Activated CD4-positive, alpha-beta T cell treated with anti-CD3 and anti-CD28 coated beads, Interleukin-2, amount 50 U/mL, for 1 hour (primary cell): ENCODE data around the gene SERPINB11.
"Not testable (repeated sequence)": the region's sequence is repeated elsewhere in the genome, so short reads cannot be mapped to it uniquely, and the experiment has no call there.

ENCODE experiments used
- DNase-seq: peaks from one replicate; pipeline ENCODE4 v3.0.0-alpha.2; 2020

SERPINB11 gene, protein sequence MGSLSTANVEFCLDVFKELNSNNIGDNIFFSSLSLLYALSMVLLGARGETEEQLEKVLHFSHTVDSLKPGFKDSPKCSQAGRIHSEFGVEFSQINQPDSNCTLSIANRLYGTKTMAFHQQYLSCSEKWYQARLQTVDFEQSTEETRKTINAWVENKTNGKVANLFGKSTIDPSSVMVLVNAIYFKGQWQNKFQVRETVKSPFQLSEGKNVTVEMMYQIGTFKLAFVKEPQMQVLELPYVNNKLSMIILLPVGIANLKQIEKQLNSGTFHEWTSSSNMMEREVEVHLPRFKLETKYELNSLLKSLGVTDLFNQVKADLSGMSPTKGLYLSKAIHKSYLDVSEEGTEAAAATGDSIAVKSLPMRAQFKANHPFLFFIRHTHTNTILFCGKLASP

DNA sequence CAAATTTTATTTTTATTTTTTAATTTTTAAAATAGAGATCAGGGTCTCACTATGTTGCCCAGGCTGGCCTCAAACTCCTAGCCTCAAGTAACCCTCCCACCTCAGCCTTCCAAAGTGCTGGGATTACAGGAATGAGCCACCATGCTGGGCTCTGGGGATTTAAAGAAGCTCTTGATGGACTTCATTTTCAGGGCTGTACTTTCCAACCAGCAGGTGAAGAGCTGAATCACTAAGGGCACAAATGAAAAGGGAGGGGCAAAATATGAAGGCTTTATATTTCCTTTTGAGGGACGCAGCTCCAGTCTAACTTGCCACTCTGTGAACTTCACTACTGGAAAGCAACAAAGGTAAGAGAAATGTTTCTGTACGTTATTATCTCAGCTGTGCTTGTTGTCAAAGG is at the start of gene SERPINB11:
TSS of gene SERPINB11 (plus strand) at position 301 of the 400 bp plus-strand sequence. CDS start 7,234 bp downstream, outside the sequence.
- no peak for DNase-seq

DNA sequence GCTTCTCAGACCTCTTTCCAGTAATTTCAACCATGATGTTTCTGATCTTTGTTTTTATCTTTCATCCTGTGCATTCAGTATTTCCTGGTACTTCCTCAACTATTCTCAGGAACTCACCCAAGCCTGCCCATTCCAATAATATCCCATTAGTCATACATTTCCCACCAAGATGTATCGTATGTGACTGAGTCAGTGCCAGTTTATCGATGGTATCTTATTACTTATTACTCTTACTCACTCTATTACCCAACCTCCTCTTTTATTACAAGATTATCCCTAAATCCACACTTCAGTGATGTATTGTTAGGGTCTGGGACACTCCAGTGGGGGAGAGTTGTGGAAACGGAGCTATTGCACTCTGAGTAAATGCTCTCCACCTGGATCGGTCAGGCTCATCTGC is 43.8 kb upstream of the SERPINB11 start:
- not testable (repeated sequence) for DNase-seq

DNA sequence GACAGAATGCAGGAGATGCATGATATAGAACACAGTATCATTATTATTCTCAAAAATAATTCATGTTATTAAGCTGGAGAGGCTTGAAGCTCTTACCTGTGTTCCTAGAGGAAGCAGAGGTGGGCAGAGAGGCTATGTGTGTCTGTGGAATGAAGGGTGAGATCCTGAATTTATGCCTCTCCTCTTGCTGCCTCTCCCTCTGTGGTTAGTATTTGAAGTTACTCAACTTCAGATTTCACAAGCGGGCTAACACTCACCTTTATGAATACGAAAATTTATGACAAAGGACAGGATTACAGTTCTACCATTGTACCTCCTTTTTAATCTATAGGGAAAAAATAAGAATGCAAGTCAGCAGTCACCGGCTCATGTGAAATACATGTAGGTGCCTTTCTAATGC is 41.0 kb upstream of the SERPINB11 start, which contains the start of gene SERPINB3:
TSS of gene SERPINB3 (minus strand) at position 144 of the 400 bp plus-strand sequence. CDS start 677 bp downstream, outside the sequence.
- DNase-seq: not testable (repeated sequence)

DNA sequence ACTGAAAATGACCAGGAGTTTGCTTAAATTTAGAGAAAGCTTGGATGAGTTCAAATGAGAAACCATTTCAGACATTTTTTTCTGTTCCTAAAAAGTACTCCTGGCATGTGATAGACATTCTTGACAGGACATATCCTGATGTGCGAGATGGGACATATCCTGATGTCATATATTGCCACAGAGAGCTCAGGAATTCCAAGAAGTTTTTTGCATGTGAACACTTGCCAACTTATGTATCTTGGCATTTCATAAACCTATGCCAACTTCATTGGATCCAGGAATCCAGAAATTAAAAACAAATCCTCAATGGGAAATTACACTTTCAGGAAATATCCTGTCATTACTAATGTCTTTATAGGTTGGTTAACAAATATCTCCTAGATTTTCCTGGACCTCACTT is 38.2 kb upstream of the SERPINB11 start:
- DNase-seq: no peak

DNA sequence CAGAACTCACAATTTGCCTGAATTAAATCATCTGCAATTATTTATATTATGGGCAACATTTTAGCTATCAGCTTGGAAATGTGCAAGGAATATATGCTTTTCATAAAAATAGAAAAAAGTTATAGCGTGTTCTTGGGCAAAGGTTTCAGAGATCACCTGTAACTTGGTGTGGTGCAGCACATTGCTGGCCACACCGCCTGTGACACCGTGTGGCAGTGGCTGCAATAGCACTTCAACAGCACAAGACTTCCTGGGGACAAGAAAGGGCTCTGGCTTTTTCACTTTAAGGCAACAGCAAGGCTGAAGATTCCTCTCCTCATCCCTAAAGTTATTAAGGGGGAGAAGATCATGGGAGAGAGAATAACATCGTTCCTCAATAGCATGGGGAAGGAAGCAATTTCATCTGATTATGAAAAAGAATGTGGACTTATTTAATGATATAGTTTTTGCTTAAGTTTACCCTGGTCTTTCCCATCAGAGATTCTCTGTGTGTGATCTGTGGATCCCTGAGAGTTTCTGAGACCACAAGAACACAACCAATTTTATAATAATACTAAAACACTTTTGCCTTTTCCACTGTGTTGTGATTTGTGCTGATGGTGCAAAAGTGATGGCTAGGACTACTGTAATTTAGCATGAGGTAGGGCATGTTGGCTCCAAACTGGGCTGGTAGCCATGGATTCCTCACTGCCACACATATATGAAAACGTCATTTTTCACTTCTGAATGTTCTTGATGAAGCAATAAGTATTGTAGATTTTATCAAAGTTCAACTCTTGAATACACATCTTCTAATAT is 26.0 kb upstream of the SERPINB11 start:
- DNase-seq: no peak

DNA sequence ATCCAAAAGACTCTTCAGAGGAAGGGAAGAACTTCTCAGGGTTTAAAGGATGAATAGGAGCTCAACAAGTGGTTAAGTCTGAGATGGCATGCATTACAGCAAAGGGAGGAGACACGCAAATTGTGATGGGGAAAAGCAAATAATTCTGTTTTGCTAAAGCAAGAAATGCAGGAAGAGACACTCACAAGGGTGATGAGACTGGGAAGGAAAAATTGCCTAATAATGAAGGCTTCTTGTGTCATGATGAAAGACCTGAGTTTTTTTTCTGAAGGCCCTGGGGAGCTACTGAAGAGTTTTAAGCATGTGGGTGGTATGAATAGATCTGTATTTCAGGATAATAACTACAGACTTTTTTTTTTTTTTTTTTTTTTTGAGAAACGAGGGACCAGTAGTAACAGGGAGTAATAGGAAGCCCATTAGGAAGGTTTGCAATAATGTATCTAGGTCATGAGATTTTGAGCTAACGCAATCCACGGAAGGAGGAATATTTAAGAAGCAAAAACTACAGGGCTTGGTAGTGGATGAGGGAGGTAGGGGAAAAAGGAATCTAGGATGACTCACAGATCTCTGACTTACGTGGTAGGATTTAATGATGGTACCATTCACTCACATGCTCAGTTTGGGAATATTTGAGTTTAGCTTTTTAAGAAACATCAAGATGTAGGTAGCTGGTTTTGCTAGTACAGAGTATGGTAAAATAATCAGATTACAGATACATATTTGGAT is 25.1 kb upstream of the SERPINB11 start:
- DNase-seq: no peak

DNA sequence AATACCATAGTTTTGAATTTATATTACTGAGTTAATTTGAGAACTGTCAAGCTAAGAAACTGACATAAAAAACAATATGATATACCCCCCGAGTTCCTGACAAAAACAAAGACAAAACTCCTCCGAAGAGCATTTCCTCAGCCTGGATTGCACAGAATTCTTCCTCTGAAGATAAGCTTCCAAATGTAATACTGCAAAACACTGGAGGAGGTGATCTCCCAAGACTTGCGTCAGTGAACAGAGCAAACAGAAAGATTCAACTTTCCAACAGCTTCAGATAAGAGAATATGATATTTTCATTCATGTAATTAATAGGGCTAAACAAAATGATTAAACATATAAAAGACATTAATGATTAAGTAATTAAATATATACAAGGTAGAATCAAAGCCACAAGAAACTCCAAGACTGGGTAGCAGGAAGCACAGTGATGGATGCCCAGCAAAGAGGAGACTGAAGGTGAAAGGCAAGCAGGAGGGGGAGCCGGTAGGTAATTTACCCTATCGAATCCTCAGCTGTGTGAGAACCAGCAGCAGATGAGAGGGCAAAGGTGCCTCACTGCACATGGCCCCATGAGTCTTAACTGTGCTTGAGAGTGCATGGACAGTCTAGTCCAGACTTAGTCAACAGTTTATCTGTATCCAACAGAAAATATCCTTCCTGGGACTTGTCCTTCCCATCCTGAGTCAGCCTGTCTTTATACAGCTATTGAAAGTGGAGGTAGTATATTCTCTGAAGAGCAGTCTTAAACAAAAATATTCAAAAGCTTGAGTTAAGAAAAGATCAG is 22.7 kb upstream of the SERPINB11 start:
- no peak for DNase-seq

DNA sequence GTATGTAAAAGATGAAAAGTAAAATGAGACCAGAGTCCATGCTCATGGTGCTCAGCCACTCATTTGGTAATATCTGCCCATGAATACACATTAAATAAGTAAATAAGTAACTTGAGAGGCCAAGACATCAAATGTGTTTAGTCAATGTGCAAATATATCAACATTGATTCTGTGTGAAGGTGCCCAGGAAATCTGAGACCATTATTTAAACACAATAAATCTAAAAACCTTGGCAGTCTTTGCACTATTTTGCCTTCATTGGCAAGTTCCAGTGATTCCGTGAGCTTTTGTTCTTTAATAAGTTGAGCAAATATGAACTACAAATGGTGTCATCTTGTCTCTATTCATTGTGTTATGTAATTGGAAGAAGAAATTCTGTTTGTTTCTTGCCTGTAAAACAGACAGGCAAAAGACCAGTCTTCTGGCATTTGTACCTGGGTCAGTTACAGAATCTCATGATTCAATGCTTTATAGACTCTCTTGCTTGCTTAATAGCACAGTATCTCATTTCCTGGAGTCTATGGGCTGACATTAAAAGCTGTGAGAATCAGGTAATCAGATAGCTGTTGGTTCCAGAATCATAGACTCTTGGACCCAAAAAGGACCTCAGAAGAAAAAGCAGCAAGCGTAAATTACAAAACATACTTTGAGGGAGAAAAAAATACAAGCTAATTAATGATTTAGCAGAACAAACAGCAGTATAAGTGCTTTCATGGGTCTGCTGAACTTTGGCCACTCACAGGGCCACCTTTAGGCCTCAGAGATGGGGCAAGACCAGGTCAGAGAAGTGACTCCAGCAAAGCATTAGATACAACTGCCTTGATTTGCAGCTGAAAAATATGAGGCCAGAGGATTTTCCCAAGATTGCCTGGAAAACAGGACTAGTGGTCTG is 21.1 kb upstream of the SERPINB11 start:
- DNase-seq: no peak

DNA sequence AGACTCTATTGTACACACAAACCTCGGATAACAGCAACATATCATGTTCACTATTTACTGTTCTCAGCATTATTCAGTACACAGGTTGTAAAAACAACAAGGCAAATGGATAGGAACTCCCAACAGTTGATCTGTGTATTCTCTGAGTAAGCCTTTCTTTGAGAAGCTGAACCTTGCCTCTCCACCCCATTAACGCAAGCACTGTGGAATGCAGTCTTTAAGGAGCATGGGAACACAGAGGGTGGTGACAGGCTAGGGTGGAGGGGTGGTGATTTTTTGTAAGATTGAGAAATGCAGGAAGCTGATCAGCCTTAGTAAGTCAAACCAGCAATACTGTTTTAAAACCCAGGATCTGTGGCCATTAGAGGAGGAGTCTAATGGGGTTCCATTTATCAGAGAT is 19.6 kb upstream of the SERPINB11 start:
- DNase-seq: no peak

DNA sequence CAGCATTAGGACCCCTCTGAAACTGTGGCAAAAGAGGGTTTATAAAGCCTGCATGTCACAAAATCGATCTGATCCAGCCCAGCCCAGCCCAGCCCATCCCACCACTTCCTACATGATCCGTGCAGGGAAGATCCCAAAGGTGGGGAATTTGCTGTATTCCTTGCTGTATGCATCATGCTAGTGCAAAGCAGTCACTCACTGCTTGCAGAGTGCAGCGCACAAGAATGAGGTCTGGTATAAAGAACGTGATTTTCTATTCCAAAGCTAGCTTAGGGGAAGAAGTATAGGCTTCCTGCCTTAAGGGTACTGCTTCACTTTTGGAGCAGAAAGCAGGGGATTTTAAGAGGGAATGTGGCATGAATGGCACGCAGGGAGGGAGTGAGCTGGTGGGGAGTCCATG is 18.9 kb upstream of the SERPINB11 start:
- no peak for DNase-seq

DNA sequence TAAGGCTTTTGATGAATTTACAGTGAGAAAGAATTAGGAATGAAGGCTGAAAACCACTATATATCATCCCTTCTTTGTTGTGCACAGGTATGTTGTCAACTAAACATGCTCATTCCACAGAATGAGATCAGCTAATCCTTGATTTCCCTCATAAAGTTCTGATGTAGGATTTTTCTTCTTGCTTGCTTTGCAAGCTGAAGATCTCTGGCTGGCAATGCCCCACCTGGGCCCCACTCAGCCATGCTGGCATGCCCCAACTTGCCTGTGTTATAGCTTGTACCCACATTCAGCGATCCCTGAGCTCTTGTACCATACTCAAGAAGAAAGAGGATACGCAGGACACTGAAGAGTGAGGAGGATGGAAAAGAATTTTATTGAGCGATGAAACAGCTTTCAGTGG is 18.0 kb upstream of the SERPINB11 start:
- no peak for DNase-seq

DNA sequence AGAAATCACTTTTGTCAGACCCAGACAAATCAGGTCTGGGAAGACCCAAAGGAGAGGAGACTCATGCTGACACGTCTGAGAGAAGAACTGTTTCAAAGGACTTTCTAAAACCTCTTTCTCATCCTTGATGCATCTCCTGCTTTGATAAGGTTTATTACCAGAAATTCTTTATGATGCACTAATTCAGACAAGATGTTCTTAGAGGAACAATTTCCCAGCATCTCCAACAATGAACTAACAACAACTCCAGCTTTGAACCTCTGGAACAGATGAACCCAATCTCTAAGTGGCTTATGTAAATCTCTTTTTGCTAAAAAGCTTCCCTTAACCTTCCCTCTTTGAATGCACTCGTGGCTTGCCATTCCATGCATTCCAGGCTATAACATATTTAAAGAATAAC is 15.9 kb upstream of the SERPINB11 start:
- no peak for DNase-seq

DNA sequence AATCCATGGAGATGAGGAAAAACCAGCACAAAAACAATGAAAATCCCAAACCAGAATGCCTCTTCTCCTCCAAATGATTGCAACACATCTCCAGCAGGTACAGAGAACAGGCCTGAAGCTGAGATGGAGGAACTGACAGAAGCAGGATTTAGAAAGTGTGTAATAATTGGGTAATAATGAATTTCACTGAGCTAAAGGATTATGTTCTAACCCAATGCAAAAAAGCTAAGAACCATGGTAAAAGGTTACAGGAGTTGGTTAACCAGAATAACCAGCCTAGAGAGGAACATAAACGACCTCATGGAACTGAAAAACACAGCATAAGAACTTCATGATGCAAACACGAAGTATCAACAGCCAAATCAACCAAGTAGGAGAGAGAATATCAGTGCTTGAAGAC is 13.7 kb upstream of the SERPINB11 start:
- no peak for DNase-seq

DNA sequence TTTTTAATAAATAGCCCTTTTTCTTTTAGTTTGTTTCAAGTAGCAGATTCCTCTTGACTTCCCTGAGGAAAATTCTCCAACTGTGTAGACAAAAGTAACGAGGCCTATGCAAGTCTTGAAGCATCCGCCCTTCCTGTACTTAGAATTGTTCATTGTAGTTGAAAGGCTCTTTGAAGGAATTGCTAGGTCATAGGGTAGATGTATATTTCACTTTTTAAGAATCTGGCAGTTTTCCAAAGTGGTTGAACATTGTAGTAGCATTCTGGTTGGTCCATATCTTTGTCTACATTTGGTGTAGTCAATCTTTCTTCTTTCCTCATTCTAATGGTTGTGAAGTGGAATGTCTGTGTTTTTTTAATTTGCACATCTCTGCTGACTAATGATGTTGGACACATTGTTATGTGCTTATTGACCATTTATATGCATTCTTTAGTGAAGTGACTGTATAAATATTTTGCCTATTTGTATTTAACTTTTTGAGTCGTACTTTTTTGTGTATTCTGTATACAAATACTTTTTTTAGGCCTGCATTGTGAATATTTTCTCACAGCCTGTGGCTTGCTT is 5.6 kb upstream of the SERPINB11 start:
- DNase-seq: no peak

DNA sequence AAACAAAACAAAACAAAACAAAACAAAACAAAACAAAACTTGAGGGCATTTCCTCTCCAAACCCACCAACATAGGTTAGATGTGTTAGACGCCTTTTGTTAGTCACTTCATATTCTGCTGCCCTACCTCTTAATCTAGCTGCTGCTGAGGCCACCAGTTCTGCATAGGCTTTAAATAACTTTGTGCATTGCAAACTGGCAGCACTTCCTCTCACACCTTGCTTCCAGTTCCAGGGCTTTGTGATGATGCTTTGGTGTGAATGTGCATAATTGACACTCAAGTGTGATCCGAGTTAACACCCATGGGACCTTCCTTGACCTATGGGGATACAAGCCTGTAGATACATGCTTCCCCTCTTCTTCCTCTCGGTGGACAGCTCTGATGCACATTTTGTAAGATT is 2.3 kb upstream of the SERPINB11 start:
- DNase-seq: no peak

DNA sequence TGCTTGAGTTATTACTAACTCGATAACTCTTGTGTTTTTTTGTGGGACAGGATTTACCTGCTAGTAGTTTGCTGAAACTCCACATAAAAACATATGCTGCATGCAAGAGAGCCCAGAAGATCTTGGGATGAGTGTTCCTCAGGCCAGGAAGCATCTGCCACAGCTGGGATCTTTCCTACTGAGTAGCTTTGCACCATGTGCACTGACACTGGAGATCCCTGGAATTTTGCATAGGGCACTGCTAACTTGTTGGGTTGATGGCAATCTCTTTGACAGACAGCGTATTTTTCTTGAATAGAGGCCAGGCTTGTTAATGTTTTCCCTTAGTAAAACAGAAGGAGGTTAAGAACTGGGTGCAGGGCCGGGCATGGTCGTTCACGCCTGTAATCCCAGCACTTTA is 808 bp upstream of the SERPINB11 start:
- DNase-seq: no peak

DNA sequence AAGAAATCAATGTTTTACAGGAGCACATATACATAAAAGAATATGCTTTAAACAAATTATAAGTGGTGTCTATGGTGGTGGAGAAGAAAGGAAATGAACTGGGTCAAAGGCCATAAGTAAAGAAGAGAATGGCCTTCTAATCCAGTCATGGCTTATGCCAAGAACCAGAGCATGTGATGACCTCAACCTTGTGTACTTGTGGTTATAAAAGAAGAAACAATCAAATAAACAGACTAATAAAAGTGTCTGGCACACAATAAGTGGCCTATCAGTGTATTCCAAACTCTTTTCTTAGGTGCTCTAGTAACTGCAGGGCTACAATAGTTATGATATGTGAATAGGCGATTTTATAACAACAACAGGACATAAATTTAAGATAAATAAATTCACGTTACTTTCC is 2.6 kb downstream of the SERPINB11 start:
- DNase-seq: no peak

DNA sequence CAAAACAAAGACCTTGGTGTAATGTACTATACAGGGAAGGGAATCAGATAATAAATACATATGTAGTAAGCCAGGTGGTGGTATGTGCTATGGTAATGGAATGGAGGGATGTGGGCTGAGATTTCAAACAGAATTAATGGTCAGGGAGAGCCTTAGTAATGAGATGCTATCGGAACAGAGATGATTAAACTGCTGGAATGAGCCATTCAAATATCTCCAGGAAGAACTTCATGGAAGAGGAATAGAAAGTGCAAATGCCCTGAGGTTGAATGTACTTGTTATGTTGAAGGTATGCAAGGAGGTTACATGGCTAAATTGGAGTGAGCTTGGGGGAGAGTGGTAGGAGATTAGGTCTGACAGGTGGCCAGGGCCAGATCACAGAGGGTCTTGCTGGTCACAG is 5.1 kb downstream of the SERPINB11 start:
- DNase-seq: no peak

DNA sequence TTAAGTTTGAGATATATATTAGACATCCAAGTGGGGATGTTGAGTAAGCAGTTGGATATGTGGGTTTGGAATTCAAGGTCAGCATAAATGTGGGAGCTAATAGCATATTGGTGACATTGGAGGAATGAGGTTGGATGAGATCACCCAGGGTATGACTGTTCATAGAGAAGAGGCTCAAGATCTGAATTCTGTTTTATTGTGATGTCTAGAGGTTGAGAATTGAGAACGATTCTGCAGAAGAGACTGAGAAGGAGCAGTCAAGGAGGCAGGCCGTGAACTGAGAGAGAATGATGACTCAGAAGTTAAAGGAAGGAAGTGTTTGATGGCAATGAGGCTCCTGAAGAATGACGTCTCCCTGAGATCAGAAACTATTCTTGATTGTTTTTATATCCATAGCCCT is 5.9 kb downstream of the SERPINB11 start:
- DNase-seq: no peak

DNA sequence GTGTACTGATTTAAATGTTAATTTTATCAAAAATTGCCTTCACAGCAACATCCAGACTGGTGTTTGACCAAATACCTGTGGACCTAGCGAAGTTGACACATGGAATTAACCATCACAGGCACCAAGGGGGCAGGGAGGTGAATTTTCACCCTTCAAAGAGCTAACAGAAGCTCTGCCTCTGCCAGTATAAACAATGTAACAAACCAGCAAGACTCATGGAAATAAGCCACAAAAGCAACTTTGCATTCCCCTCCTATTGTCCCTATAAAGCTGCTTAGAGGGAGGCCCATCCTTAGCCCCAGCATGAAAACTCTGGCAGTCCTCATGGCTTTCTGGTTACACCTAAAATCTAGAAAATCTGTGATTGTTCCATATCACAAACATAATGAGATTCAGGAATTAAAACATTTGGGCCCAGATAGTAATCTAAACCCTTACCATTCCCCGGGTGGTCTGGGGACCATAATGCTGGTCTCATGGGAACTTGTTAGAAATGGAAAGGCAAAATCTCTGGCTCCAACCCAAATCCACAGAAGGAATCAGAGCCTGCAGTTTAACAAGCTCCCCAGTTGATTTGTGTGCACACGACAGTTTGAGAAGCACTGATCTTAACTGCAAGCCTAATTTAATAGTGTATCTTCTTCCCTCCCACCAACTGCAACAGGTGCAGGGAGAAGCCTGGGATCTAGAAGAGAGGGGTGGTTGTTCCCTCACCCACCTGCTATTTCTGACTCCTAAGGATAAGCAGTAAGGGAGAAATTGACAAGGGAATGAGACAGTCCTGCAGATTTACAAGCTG is 23.1 kb downstream of the SERPINB11 start:
- no peak for DNase-seq
